Bronchial epithelial cell (primary cell): Measurements from ENCODE around the gene PRDM11. TPM values are rescaled to one million over a fixed set of nuclear protein-coding genes. Genes with fewer than 3 reads are reported as not detected.

Experiments used
- DNase-seq: peaks from one replicate; pipeline ENCODE4 v3.0.0-alpha.2; 2010; ENCODE audit warnings: low read depth
- FAIRE-seq: peaks from 2 replicates; lab custom pipeline; 2011; peaks lifted over from hg19 to GRCh38; lab: Jason Lieb, UNC
- H3K27me3 ChIP-seq: 2 replicates; pipeline ENCODE4 v1.5.1; 2011; ENCODE audit warnings: low read length; ENCODE audit not compliant: control insufficient read depth, insufficient read depth
- H3K36me3 ChIP-seq: 2 replicates; pipeline ENCODE4 v1.5.1; 2011; ENCODE audit warnings: low read length; ENCODE audit not compliant: control insufficient read depth, insufficient read depth
- H3K4me3 ChIP-seq: 2 replicates; pipeline ENCODE4 v1.5.1; 2011; ENCODE audit warnings: mild to moderate bottlenecking, low read depth, low read length, control low read depth
- total RNA-seq: library from RNA; depleted of rRNA; stranded (reverse); fragments of >200 nt; gene quantifications from 2 replicates; pipeline ENCODE4 v1.2.1, GENCODE V29; 2014
- TF ChIP-seq, protein P1 (sequence below): IDR thresholded peaks from 2 replicates; pipeline ENCODE4 v1.5.1; 2011; ENCODE audit warnings: mild to moderate bottlenecking, moderate library complexity, low read length, control low read depth, inconsistent platforms; ENCODE audit not compliant: insufficient read depth, severe bottlenecking

PRDM11 gene
- total RNA-seq, 1 donor from 2014 or later: 4.7 TPM

- Histone ChIP-seq H3K36me3 (no peaks in the 10 kb centered on the region), H3K4me3 (no peak overlapping the region), H3K27me3 (no peaks in the 10 kb centered on the region)
- no peak for FAIRE-seq
- TF ChIP-seq, protein P1, sequence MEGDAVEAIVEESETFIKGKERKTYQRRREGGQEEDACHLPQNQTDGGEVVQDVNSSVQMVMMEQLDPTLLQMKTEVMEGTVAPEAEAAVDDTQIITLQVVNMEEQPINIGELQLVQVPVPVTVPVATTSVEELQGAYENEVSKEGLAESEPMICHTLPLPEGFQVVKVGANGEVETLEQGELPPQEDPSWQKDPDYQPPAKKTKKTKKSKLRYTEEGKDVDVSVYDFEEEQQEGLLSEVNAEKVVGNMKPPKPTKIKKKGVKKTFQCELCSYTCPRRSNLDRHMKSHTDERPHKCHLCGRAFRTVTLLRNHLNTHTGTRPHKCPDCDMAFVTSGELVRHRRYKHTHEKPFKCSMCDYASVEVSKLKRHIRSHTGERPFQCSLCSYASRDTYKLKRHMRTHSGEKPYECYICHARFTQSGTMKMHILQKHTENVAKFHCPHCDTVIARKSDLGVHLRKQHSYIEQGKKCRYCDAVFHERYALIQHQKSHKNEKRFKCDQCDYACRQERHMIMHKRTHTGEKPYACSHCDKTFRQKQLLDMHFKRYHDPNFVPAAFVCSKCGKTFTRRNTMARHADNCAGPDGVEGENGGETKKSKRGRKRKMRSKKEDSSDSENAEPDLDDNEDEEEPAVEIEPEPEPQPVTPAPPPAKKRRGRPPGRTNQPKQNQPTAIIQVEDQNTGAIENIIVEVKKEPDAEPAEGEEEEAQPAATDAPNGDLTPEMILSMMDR: no peak
- DNase-seq: no peak
These were observed 15.0 kb downstream of the PRDM11 start for GRCh38 chr11:45161252-45162063.

- no peaks in the 10 kb centered on the region for H3K36me3 ChIP-seq
- no peaks in the 10 kb centered on the region for H3K27me3 ChIP-seq
- no peak for DNase-seq
- FAIRE-seq: no peak
- no peak overlapping the region for H3K4me3 ChIP-seq
- TF ChIP-seq, protein P1: no peak
These were observed 15.6 kb downstream of the PRDM11 start for GRCh38 chr11:45162064-45162375.

DNA sequence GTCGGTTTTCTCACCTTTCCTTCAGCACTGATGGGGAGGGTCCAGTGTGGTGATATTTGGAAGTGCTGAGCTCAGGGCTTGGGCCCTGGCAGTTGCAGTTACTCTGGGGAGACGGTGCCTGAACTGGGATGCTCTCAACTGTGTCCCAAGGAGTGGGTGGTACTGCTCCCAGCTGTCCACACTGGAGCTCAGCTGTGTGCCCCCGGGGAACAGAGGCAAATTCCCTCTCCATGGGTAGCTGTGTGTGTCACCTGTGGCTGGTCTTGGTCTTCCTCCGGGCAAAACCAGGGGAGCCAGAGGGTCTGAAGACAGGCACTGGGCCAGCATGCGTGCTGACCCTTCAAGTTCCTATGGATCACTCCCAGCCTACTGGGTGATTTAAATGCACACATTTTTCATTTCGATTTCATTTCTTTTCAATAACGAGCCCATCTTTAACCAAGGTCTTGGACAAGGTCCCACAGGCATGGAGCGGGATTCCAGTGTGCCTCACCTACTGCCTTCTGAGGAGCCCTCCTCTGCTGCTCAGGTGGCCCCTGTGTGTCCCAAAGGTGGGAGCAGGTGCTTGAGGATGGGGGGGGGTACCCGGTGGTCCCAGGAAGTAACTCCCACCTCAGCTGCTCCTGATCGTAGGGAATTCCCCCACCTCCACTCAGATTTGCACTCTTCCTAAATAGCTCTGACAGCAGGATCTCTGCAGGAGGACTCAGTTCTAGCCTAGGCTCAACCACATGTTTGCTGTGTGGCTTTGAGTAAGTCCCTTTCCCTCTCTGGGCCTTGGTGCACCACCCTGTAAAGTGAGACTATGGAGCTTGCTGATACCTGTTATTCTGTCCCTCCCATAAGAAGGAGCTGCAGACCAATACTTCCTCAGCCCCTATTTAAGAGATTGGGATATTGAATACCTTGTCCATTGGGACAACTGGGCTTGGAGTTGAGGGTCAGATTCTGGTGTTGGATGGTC, 16.8 kb downstream of the PRDM11 start:
- Histone ChIP-seq H3K36me3 (no peaks in the 10 kb centered on the region), H3K27me3 (no peaks in the 10 kb centered on the region), H3K4me3 (no peak overlapping the region)
- TF ChIP-seq, protein P1: no peak
- peak; percentile 47 for FAIRE-seq
- DNase-seq: no peak

DNA sequence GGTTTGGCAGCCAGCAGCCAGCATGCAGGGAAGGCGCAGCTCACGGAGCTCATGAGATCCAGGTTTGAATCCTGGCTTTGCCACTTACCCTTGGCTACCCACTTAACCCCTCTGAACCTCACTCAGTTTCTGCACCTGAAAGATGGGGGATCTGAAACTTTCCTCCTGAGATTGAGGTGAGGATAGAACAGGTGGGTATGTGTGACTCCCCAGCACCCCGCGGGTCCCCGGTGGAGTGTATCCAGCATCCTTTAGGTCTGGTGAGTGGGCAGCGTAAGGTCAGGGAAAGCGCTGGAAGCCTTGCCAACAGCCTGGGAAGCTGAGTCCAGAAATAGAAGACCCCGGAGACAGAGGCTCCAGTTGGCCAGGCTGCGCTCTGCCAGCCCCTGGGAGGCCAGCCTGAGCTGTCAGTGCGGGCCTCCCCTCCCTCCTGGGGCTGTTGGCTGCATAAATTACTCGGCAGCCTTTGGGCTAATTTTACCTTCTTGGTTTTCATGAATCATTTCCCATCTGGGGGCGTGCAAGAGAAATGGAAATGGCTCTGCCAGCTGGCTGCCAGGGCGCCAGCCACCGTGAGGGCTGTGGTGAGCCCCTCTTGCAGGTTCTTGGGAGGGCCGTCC, 17.6 kb downstream of the PRDM11 start:
- Histone ChIP-seq H3K27me3 (no peaks in the 10 kb centered on the region), H3K36me3 (no peaks in the 10 kb centered on the region), H3K4me3 (no peak overlapping the region)
- FAIRE-seq (no peak), DNase-seq (no peak)
- TF ChIP-seq, protein P1: no peak

GRCh38 chr11:45165386-45165785, 18.9 kb downstream of the PRDM11 start:
- no peaks in the 10 kb centered on the region for H3K36me3 ChIP-seq
- H3K4me3 ChIP-seq: no peak overlapping the region
- no peaks in the 10 kb centered on the region for H3K27me3 ChIP-seq
- TF ChIP-seq, protein P1: no peak
- DNase-seq (no peak), FAIRE-seq (no peak)
